KBM-7 (cell line): ENCODE results near the gene CHPF2.
A peak's percentile ranks its signal among the peaks of the same experiment; 100 is the strongest.

Experiments
- DNase-seq: peaks from one replicate; pipeline ENCODE4 v3.0.0-alpha.2; 2015
- in situ Hi-C: fragments of 300-500 bp; cut with MboI; formaldehyde crosslinking; loops from 2 replicates; pipeline ENCODE4 v1.14.3; 2020; ENCODE audit warnings: low sequenced_read_pairs, low pct_unique_long_range_greater_than_20kb, mixed read lengths

CHPF2 gene

GRCh38 chr7:151243408-151244195 lies 11.3 kb downstream of the CHPF2 start:
- in situ Hi-C loops = no loop called here
- DNase-seq = no peak

GRCh38 chr7:151244196-151244840 lies 12.0 kb downstream of the CHPF2 start:
- in situ Hi-C loops = no loop called here
- DNase-seq = peak; percentile 74

- in situ Hi-C loops = no loop called here
- DNase-seq = no peak
These were observed 12.6 kb downstream of the CHPF2 start for GRCh38 chr7:151244841-151245346.

- peak; percentile 51 for DNase-seq
These were observed 13.2 kb downstream of the CHPF2 start for GRCh38 chr7:151245360-151246101.

GRCh38 chr7:151246102-151246850 lies 14.0 kb downstream of the CHPF2 start:
- in situ Hi-C loops = no loop called here
- DNase-seq = no peak

More at GRCh38 chr7:151245360-151246101, 13.2 kb downstream of the CHPF2 start:
- in situ Hi-C loops = no loop called here

- DNase-seq = no peak
- in situ Hi-C loops = no loop called here
These were observed 14.7 kb downstream of the CHPF2 start for GRCh38 chr7:151246851-151247580.

- in situ Hi-C loops = no loop called here
- no peak for DNase-seq
These were observed 15.5 kb downstream of the CHPF2 start for GRCh38 chr7:151247611-151248345.

- in situ Hi-C loops = no loop called here
- peak; percentile 55 for DNase-seq
These were observed 16.2 kb downstream of the CHPF2 start, which contains the start of gene SMARCD3 for GRCh38 chr7:151248346-151249033. SMARCD3 (minus strand) TSS chr7:151248694; CDS start chr7:151248562, 132 bp downstream.

- DNase-seq = peak; percentile 66
- in situ Hi-C loops = no loop called here
These were observed 16.9 kb downstream of the CHPF2 start for GRCh38 chr7:151249034-151249731.

- no peak for DNase-seq
- in situ Hi-C loops = no loop called here
These were observed 17.4 kb downstream of the CHPF2 start for GRCh38 chr7:151249732-151250072.

GRCh38 chr7:151250181-151251132 lies 18.2 kb downstream of the CHPF2 start:
- in situ Hi-C loops = no loop called here

GRCh38 chr7:151251328-151251688 lies 19.0 kb downstream of the CHPF2 start:
- DNase-seq = no peak
- in situ Hi-C loops = no loop called here

More at GRCh38 chr7:151250181-151251132, 18.2 kb downstream of the CHPF2 start:
- DNase-seq = no peak

- in situ Hi-C loops = no loop called here
- DNase-seq = no peak
These were observed 19.6 kb downstream of the CHPF2 start for GRCh38 chr7:151251689-151252560.

GRCh38 chr7:151252561-151252835 lies 20.2 kb downstream of the CHPF2 start:
- in situ Hi-C loops = no loop called here
- DNase-seq = no peak
